HG03460 (cell line): ENCODE measurements around the gene IGLL5.

Experiments used
- ATAC-seq: cut with Tn5 transposase; IDR thresholded peaks from one replicate; pipeline ENCODE4 v1.9.1; 2021; ENCODE audit not compliant: unreplicated experiment

Gene IGLL5

GRCh38 chr22:22926370-22927195, 39.0 kb downstream of the IGLL5 start:
- ATAC-seq, result no peak

- ATAC-seq, result no peak
These were observed 39.7 kb downstream of the IGLL5 start for GRCh38 chr22:22927196-22927887.

- no peak for ATAC-seq
These were observed 40.5 kb downstream of the IGLL5 start for GRCh38 chr22:22927888-22928665.

GRCh38 chr22:22928666-22929380, 41.2 kb downstream of the IGLL5 start:
- peak; percentile 66 for ATAC-seq

GRCh38 chr22:22929381-22930221, 42.0 kb downstream of the IGLL5 start:
- no peak for ATAC-seq

GRCh38 chr22:22930222-22930497, 42.5 kb downstream of the IGLL5 start:
- ATAC-seq, result no peak

GRCh38 chr22:22930571-22931556, 43.2 kb downstream of the IGLL5 start:
- ATAC-seq, result no peak

- ATAC-seq, result no peak
These were observed 44.1 kb downstream of the IGLL5 start for GRCh38 chr22:22931557-22932270.

- no peak for ATAC-seq
These were observed 44.9 kb downstream of the IGLL5 start for GRCh38 chr22:22932512-22932941.

- ATAC-seq, result no peak
These were observed 45.6 kb downstream of the IGLL5 start for GRCh38 chr22:22933100-22933806.

- no peak for ATAC-seq
These were observed 46.4 kb downstream of the IGLL5 start for GRCh38 chr22:22933807-22934542.

- no peak for ATAC-seq
These were observed 47.0 kb downstream of the IGLL5 start for GRCh38 chr22:22934543-22935055.

GRCh38 chr22:22935056-22935545, 47.5 kb downstream of the IGLL5 start:
- peak; percentile 17 for ATAC-seq

- peak; percentile 88 for ATAC-seq
These were observed 48.0 kb downstream of the IGLL5 start for GRCh38 chr22:22935546-22936157.

- no peak for ATAC-seq
These were observed 48.7 kb downstream of the IGLL5 start for GRCh38 chr22:22936180-22936914.
